H1 (cell line): ENCODE results near the gene NAV3.

Experiments
- BACH1 ChIP-seq: IDR thresholded peaks from 2 replicates; pipeline ENCODE4 v1.6.1; 2012; ENCODE audit warnings: low read length, improper control_type of control experiment
- CREB1 ChIP-seq: IDR thresholded peaks from 2 replicates; pipeline ENCODE4 v1.6.1; 2012; ENCODE audit warnings: inconsistent platforms
- CTCF ChIP-seq, 3 experiments: IDR thresholded peaks; 1 replicate in 2 of 3; 2 replicates in 1 of 3; pipeline versions ENCODE4 v1.5.1 to v1.6.1; 2011; ENCODE audit warnings: low read length in 3 of 3, mild to moderate bottlenecking in 3 of 3, inconsistent platforms in 2 of 3, low read depth in 1 of 3, moderate library complexity in 1 of 3; ENCODE audit not compliant: insufficient read depth in 1 of 3; ENCODE audit errors: control extremely low read depth in 1 of 3
- EP300 ChIP-seq, 2 experiments: IDR thresholded peaks; 1 replicate in 1 of 2; 2 replicates in 1 of 2; pipeline ENCODE4 v1.6.1; 2011 to 2012; ENCODE audit warnings: low read depth in 2 of 2, low read length in 2 of 2, mild to moderate bottlenecking in 2 of 2, borderline replicate concordance in 1 of 2, inconsistent platforms in 1 of 2, moderate library complexity in 1 of 2
- EZH2 ChIP-seq: fragments of 200-600 bp; sonication (generic); IDR thresholded peaks from 2 replicates; pipeline ENCODE4 v1.7.1; 2012; ENCODE audit warnings: low read depth, mild to moderate bottlenecking, moderate library complexity, low read length, inconsistent platforms; ENCODE audit not compliant: severe bottlenecking
- GTF2F1 ChIP-seq: IDR thresholded peaks from 2 replicates; pipeline ENCODE4 v1.6.1; 2012; ENCODE audit warnings: low read depth, low read length, improper control_type of control experiment, borderline replicate concordance
- JUND ChIP-seq: IDR thresholded peaks from 2 replicates; pipeline ENCODE4 v1.6.1; 2011; ENCODE audit warnings: mild to moderate bottlenecking, improper control_type of control experiment, low read length
- POLR2A ChIP-seq, 2 experiments: IDR thresholded peaks; 1 replicate in 1 of 2; 2 replicates in 1 of 2; pipeline ENCODE4 v1.6.1; 2011; ENCODE audit warnings: low read depth in 2 of 2, low read length in 2 of 2, mild to moderate bottlenecking in 2 of 2; ENCODE audit errors: control extremely low read depth in 1 of 2
- POU5F1 ChIP-seq: IDR thresholded peaks from 2 replicates; pipeline ENCODE4 v1.6.1; 2011; ENCODE audit warnings: low read depth, mild to moderate bottlenecking, low read length, moderate library complexity
- RAD21 ChIP-seq, 2 experiments: IDR thresholded peaks in 1 of 2; conservative IDR thresholded peaks in 1 of 2; 2 replicates each; pipeline ENCODE4 v1.6.1; 2011; ENCODE audit warnings: low read depth in 2 of 2, low read length in 2 of 2, improper control_type of control experiment in 1 of 2, inconsistent platforms in 1 of 2, mild to moderate bottlenecking in 1 of 2, moderate library complexity in 1 of 2
- RXRA ChIP-seq: IDR thresholded peaks from 2 replicates; pipeline ENCODE4 v1.6.1; 2011; ENCODE audit warnings: low read depth, mild to moderate bottlenecking, low read length, moderate library complexity; ENCODE audit not compliant: insufficient read depth
- SP2 ChIP-seq: IDR thresholded peaks from 2 replicates; pipeline ENCODE4 v1.6.1; 2012; ENCODE audit warnings: mild to moderate bottlenecking, low read length, inconsistent platforms
- YY1 ChIP-seq: IDR thresholded peaks from 2 replicates; pipeline ENCODE4 v1.6.1; 2011; ENCODE audit warnings: low read depth, mild to moderate bottlenecking, low read length

GRCh38 chr12:77818351-77818750 lies 12.3 kb upstream of the NAV3 start:
- TF ChIP-seq SP2 (no peak), EP300 (IDR thresholded peaks at IDR 0.05; ENCODE audit: borderline replicate concordance in 1 of 2, low read depth in 2 of 2, low read length in 2 of 2) (no peak), RAD21 (IDR thresholded peaks at IDR 0.05 in 1 of 2, conservative IDR thresholded peaks at IDR 0.05 in 1 of 2; ENCODE audit: low read depth in 2 of 2, low read length in 2 of 2) (no peak), CTCF (IDR thresholded peaks at IDR 0.05; ENCODE audit: control extremely low read depth in 1 of 3, insufficient read depth in 1 of 3, low read depth in 1 of 3, low read length in 3 of 3) (no peak), RXRA (no peak), POLR2A (IDR thresholded peaks at IDR 0.05; ENCODE audit: control extremely low read depth in 1 of 2, low read depth in 2 of 2, low read length in 2 of 2) (no peak), EZH2 (no peak), JUND (no peak), CREB1 (no peak), BACH1 (no peak), GTF2F1 (no peak), POU5F1 (no peak), YY1 (no peak)
